Heart right ventricle (tissue), 16 donors: ENCODE data around the gene STATH. TPM values are rescaled to one million over a fixed set of nuclear protein-coding genes. Genes with fewer than 3 reads are reported as not detected.

Experiments
- ATAC-seq, 8 donors: fragments of 200-7000 bp; cut with Tn5 transposase; one replicate each; pipeline ENCODE4 v1.9.1; 2020; ENCODE audit warnings: mild to moderate bottlenecking in 8 of 8, moderate library complexity in 8 of 8, moderate number of reproducible peaks in 1 of 8
- DNase-seq, 2 donors: peaks; one replicate each; pipeline ENCODE4 v3.0.0-alpha.2; 2020
- H3K27ac ChIP-seq, 10 donors: fragments of 200-600 bp; sonication (generic) in 2 of 10; one replicate each; pipeline versions ENCODE4 v1.5.0 to v1.8.0; 2020 to 2022; ENCODE audit warnings: mild to moderate bottlenecking in 3 of 10
- H3K27me3 ChIP-seq, 7 donors: fragments of 200-600 bp; one replicate each; pipeline ENCODE4 v1.8.0; 2021 to 2022; ENCODE audit warnings: mild to moderate bottlenecking in 2 of 7
- H3K36me3 ChIP-seq, 9 donors: fragments of 200-600 bp; sonication (generic) in 1 of 9; one replicate each; pipeline versions ENCODE4 v1.5.0 to v1.8.0; 2020 to 2022; ENCODE audit warnings: mild to moderate bottlenecking in 2 of 9
- H3K4me1 ChIP-seq, 9 donors: fragments of 200-600 bp; sonication (generic) in 1 of 9; one replicate each; pipeline versions ENCODE4 v1.5.0 to v1.8.0; 2020 to 2022; ENCODE audit warnings: mild to moderate bottlenecking in 4 of 9
- H3K4me3 ChIP-seq, 10 donors: fragments of 200-600 bp; sonication (generic) in 2 of 10; one replicate each; pipeline versions ENCODE4 v1.5.0 to v1.8.0; 2020 to 2022; ENCODE audit warnings: mild to moderate bottlenecking in 7 of 10, moderate library complexity in 2 of 10
- H3K9me3 ChIP-seq, 11 donors: fragments of 200-600 bp in 10 of 11; sonication (generic) in 2 of 11; one replicate each; pipeline versions ENCODE4 v1.5.0 to v1.8.0; 2013 to 2022; ENCODE audit warnings: mild to moderate bottlenecking in 2 of 11, control low read depth in 1 of 11, moderate library complexity in 1 of 11
- CTCF ChIP-seq, 9 donors: fragments of 200-600 bp; sonication (generic) in 2 of 9; IDR thresholded peaks; one replicate each; pipeline versions ENCODE4 v1.5.0 to v1.8.0; 2021 to 2022; ENCODE audit warnings: antibody characterized with exemption in 9 of 9, mild to moderate bottlenecking in 5 of 9, moderate library complexity in 1 of 9
- WGBS, 2 donors: extraction: QIAGEN DNeasy Blood & Tissue Kit; methylation state at CpG; one replicate each; pipeline ENCODE4 v1.1.7; 2013; ENCODE audit warnings: inconsistent platforms in 1 of 2; 5-methylcytosine and 5-hydroxymethylcytosine counted together
- intact Hi-C, 10 donors: fragments of 100-400 bp; cut with DNase I; formaldehyde crosslinking; loops; one replicate each; pipeline versions ENCODE4 v1.11.1 to v1.14.2; 2022
- long read RNA-seq, 3 donors: library from polyadenylated mRNA; unstranded; transcript quantifications; one replicate each; pipeline ENCODE4 v2.0.0, GENCODE V29; 2020 to 2021
- polyA plus RNA-seq, 2 donors: library from polyadenylated mRNA; stranded (reverse); fragments of 200-250 nt; gene quantifications; one replicate each; pipeline ENCODE4 v1.2.3, GENCODE V29; 2013
- total RNA-seq, 10 donors: library from RNA; stranded (reverse); fragmentation: NEBNext Ultra II Directional in 3 of 10; extraction: Animal tissue kit (Norgen Biotek cat#: 25700) in 3 of 10; gene quantifications; one replicate each; pipeline versions ENCODE4 v1.2.1 to v1.2.4, GENCODE V29; 2021 to 2023
- donor health status: Arrhythmogenic right ventricular cardiomyopathy.
- donor health status: ischemic (EF 13 %, LVEDD 7.1; RV severe dilation, severe dysfunction).
- donor health status: healthy with polysubstance abuse.
- donor health status: DM: no; HTN: yes; CAD: no.
- donor health status: DM: no; HTN: no; CAD: no.
- donor health status: ischemic (EF 25% LVEDD 6.9; RV normal size, moderate dysfunction).
- donor health status: ischemic (EF 25% LVEDD 5.7; RV mildly dilated, moderate dysfunction).
- donor health status: healthy.
- donor health status: DM: yes; HTN: yes; CAD: no.
- donor health status: Ischemic cardiomyopathy.
- donor health status: ischemic (EF 35%, LVEDD 5.7; RV mildly dilated, moderate dysfunction).
- donor health status: nonischemic (EF 11% LVEDD 7.7; RV severe dilation, severe dysfunction).
- donor health status: DM: yes; HTN: yes; CAD: no.
- donor health status: PGD.
- donor health status: ischemic (EF 29% LVEDD 5.4; RV normal size, mild dysfunction).
- donor health status: nonischemic (EF 23%, LVEDD 6.1; RV moderate dilation, normal function).

STATH gene
- total RNA-seq: not detected
- not detected for polyA plus RNA-seq
- long read RNA-seq, donor 1: 0 reads
- long read RNA-seq, donor 2: 0 reads
- long read RNA-seq, donor 3: 0 reads

- intact Hi-C loops: no loop called here
- H3K27ac ChIP-seq: no peak within 1 kb of the TSS
- H3K4me1 ChIP-seq: no peaks in the 10 kb centered on the region
- TF ChIP-seq CTCF (IDR thresholded peaks at IDR 0.05): no peak
- H3K4me3 ChIP-seq: no peak within 1 kb of the TSS
- no peak for DNase-seq
- WGBS, 2 donors: 62 to 72% methylated on average over 3 of the region's 3 CpGs
- no peak for ATAC-seq
- H3K36me3 ChIP-seq: no peaks in the 10 kb centered on the region
- no peaks in the 10 kb centered on the region for H3K9me3 ChIP-seq
- no peaks in the 10 kb centered on the region for H3K27me3 ChIP-seq
Measured at GRCh38 chr4:69995526-69996016, at the start of gene STATH. Gene STATH (plus strand): TSS chr4:69995966. CDS start chr4:69998438, 2,472 bp downstream.

GRCh38 chr4:69951602-69952001, 44.2 kb upstream of the STATH start:
- peaks cover 0 to 8% (median 0%) of the 10 kb centered on the region in 11 donors for H3K9me3 ChIP-seq
- TF ChIP-seq CTCF (IDR thresholded peaks at IDR 0.05): no peak
- ATAC-seq (no peak), DNase-seq (no peak)
- H3K27me3 ChIP-seq: no peaks in the 10 kb centered on the region
- no peaks in the 10 kb centered on the region for H3K36me3 ChIP-seq
- 60 to 61% methylated on average over 3 of the region's 3 CpGs for WGBS, 2 donors
- intact Hi-C loops: no loop called here
- no peak overlapping the region for H3K27ac ChIP-seq
- H3K4me1 ChIP-seq: no peaks in the 10 kb centered on the region
- no peak overlapping the region for H3K4me3 ChIP-seq

- intact Hi-C loops: no loop called here
- DNase-seq (no peak), ATAC-seq (no peak)
- H3K36me3 ChIP-seq: no peaks in the 10 kb centered on the region
- no peak for TF ChIP-seq CTCF (IDR thresholded peaks at IDR 0.05)
- no peak overlapping the region for H3K27ac ChIP-seq
- H3K4me3 ChIP-seq: no peak overlapping the region
- 78 to 100% methylated on average over 1 of the region's 1 CpG for WGBS, 2 donors
- H3K27me3 ChIP-seq: no peaks in the 10 kb centered on the region
- H3K9me3 ChIP-seq: peaks cover 0 to 6% (median 0%) of the 10 kb centered on the region in 11 donors
- no peaks in the 10 kb centered on the region for H3K4me1 ChIP-seq
Measured at GRCh38 chr4:69957209-69957608, 38.6 kb upstream of the STATH start.

- no peaks in the 10 kb centered on the region for H3K27me3 ChIP-seq
- 76 to 95% methylated on average over 2 of the region's 2 CpGs for WGBS, 2 donors
- DNase-seq (no peak), ATAC-seq (no peak)
- peaks cover 0 to 12% (median 0%) of the 10 kb centered on the region in 11 donors for H3K9me3 ChIP-seq
- no peak within 1 kb of the TSS for H3K4me3 ChIP-seq
- no peak for TF ChIP-seq CTCF (IDR thresholded peaks at IDR 0.05)
- intact Hi-C loops: no loop called here
- H3K4me1 ChIP-seq: no peaks in the 10 kb centered on the region
- no peaks in the 10 kb centered on the region for H3K36me3 ChIP-seq
- H3K27ac ChIP-seq: no peak within 1 kb of the TSS
Measured at GRCh38 chr4:69965628-69966027, 30.1 kb upstream of the STATH start, which contains the start of gene CSN2. Gene CSN2 (minus strand): TSS chr4:69965728. CDS start chr4:69960995, 4,733 bp downstream.
